Measurements from ENCODE around the gene ZNF580.
A peak's percentile ranks its signal among the peaks of the same experiment; 100 is the strongest.

ZNF580 gene

DNA sequence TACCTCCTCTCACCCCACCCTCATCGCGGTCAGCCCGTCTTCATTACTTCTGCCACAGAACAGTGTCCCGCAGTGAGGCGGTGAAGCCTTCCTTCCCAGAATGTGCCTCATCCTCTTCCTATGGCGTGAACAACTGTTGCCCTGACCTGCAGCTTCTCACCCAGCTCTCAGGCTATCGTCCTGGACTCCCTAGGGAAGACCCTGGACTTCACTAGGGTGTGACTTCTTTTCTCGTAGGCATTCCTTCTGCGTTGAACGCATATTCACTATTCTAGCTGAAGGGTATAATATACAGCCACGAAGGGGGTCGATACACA lies 34.4 kb upstream of the ZNF580 start:
- no peak for DNase-seq

DNA sequence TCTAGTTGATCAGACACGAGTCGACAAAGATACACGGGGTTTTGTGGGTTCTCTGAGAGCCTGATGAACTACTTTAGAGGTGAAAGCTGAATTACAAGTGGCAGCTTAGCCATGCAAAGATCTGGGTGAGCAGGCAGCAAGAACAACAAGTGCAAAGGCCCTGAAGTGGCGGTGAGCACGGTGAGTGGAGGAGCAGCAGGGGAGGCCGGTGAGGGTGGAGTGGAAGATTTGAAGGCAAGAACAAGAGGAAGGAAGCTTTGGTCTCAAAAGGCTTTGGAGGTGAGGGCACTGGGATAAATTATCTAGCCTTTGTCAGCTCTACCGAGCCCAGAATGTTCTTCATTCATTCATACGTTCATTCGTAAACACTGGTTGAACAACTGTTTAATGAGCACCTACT lies 34.0 kb upstream of the ZNF580 start:
- DNase-seq, result no peak

DNA sequence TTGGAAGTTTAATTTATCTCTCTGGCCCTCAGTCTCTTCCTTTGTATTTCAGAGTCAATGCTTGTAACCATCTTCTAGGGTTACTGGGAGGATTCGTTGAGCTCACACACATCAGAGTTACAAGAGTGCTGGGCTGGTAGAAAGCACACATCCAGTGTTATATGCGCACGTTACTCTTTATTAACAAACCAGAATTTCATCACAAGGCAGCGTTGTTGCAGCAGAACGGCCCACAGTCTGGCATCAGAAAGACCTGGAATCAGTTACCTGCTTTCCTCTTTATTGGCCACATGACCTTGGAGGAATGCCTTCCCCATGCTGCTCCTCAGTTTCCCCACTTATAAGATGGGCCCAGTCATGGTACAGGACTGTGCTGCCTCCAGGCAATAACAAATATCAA lies 31.5 kb upstream of the ZNF580 start:
- no peak for DNase-seq

DNA sequence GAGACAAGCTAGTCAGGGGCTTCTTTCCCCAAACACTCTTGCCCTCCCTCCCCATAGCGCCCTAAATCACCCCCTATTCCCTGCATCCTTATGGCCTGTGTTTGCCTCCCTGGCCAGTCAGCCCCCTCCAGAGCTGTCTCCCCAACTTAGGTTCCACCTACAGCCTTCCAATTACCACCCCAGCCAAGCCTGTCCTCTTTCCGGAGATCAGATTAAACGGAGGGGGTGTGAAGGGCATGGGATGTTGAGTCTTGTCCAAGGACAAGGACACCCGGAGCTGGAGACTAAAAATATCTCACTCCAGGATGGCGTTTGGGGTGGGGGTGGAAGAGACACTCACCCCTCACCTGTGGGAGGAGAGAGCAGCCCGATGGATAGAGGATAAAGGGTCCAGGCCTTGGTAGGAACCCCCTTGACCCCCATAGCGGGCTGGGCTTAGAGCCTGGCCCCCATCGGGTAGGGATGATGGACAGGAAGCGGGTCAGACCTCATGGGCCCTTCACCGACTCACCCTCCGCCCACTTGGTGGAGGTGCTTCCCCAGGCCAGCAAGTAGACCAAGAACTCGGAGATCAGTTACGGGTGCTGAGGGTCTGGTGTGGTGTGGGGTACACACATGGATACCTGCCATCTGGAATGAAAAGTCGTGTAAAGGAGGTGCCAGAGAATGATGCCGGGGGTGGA lies 29.4 kb upstream of the ZNF580 start:
- DNase-seq, result no peak

DNA sequence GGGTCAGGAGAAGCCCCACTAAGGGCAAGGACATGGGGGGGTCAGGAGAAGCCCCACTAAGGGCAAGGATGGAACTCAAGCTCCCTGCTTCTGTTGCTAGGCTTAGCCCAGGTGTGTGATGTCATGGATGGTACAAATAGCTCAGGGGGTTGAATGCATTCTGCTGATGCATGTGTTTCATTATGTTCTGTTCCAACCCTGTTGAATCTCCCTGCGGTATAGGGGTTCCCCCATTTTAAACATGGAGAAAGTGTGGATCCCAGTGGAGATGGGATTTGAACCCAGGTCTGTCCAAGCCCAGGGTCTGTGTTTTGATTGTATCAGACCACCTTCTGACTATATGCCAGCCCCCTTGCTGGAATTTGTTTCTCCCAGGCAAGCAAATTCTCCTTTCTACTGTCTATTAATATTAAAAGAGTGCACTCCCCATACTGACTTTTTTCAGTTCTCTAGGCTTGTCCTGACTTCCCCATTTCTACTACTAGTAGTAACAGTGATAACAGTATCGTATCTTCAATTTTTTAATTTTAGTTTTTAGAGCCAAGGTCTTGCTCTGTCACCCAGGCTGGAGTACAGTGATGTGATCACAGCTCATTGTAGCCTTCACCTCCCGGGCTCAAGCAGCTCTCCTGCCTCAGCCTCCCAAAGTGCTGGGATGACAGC lies 28.7 kb upstream of the ZNF580 start:
- DNase-seq, result no peak

DNA sequence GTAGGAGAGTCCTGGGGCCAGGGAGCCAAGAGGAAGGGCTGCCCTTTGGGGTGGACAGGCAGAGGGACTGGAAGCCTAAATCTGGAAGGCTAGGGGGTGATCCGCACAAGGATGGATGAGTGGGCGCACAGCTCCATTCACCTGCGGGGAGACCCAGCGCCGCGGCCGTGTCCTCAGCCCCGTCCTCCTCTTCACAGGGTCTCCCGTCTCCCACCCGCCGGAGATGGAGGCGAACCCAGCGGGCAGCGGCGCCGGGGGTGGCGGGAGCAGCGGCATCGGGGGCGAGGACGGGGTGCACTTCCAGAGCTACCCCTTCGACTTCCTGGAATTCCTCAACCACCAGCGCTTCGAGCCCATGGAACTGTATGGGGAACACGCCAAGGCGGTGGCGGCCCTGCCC lies 27.4 kb upstream of the ZNF580 start:
- no peak for DNase-seq

DNA sequence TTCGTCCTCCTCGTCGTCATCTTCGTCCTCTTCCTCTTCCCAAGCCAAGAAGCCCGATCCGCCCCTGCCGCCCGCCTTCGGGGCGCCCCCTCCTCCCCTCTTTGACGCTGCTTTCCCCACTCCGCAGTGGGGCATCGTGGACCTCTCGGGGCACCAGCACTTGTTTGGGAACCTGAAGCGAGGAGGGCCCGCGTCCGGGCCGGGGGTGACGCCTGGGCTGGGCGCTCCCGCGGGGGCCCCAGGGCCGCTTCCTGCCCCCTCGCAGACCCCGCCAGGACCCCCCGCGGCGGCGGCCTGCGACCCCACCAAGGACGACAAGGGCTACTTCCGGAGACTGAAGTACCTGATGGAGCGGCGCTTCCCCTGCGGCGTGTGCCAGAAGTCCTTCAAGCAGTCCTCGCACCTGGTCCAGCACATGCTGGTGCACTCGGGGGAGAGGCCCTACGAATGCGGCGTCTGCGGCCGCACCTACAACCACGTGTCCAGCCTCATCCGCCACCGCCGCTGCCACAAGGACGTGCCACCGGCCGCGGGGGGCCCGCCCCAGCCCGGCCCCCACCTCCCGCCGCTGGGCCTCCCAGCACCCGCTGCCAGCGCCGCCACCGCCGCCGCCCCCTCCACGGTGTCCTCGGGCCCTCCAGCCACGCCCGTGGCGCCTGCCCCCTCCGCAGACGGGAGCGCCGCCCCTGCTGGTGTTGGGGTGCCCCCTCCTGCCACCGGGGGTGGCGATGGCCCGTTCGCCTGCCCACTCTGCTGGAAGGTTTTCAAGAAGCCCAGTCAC lies 26.7 kb upstream of the ZNF580 start:
- no peak for DNase-seq

DNA sequence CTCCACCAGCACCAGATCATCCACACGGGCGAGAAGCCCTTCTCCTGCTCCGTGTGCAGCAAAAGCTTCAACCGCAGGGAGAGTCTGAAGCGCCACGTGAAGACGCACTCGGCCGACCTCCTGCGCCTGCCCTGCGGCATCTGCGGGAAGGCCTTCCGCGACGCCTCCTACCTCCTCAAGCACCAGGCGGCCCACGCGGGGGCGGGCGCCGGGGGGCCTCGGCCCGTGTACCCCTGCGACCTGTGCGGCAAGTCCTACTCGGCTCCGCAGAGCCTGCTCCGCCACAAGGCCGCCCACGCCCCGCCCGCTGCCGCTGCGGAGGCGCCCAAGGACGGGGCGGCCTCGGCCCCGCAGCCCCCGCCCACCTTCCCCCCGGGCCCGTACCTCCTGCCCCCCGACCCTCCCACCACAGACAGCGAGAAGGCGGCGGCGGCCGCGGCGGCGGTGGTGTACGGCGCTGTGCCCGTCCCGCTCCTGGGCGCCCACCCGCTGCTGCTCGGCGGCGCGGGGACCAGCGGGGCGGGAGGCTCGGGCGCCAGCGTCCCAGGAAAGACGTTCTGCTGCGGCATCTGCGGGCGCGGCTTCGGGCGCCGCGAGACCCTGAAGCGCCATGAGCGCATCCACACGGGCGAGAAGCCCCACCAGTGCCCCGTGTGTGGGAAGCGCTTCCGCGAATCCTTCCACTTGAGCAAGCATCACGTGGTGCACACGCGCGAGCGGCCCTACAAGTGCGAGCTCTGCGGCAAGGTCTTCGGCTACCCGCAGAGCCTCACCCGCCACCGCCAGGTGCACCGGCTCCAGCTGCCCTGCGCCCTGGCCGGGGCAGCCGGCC lies 25.9 kb upstream of the ZNF580 start:
- DNase-seq, result no peak

DNA sequence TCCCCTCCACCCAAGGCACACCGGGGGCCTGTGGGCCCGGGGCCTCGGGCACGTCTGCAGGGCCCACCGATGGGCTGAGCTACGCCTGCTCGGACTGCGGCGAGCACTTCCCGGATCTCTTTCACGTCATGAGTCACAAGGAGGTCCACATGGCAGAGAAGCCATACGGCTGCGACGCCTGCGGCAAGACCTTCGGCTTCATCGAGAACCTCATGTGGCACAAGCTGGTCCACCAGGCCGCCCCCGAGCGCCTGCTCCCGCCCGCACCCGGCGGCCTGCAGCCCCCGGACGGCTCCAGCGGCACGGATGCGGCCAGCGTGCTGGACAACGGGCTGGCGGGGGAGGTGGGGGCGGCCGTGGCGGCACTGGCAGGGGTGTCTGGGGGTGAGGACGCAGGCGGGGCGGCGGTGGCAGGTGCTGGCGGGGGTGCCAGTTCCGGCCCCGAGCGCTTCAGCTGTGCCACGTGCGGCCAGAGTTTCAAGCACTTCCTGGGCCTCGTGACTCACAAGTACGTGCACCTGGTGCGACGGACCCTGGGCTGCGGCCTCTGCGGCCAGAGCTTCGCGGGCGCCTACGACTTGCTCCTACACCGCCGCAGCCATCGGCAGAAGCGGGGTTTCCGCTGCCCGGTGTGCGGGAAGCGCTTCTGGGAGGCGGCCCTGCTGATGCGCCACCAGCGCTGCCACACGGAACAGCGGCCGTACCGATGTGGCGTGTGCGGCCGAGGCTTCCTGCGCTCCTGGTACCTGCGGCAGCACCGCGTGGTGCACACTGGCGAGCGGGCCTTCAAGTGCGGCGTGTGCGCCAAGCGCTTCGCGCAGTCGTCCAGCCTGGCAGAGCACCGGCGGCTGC lies 25.0 kb upstream of the ZNF580 start:
- no peak for DNase-seq

DNA sequence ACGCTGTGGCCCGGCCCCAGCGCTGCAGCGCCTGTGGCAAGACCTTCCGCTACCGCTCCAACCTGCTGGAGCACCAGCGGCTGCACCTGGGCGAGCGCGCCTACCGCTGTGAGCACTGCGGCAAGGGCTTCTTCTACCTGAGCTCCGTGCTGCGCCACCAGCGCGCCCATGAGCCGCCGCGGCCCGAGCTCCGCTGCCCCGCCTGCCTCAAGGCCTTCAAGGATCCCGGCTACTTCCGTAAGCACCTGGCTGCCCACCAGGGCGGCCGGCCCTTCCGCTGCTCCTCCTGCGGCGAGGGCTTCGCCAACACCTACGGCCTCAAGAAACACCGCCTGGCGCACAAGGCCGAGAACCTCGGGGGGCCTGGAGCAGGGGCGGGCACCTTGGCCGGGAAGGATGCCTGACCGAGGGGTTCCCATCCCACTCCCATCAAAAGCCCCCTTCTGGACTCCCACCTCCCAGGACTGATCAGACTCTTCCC lies 24.4 kb upstream of the ZNF580 start:
- no peak for DNase-seq

DNA sequence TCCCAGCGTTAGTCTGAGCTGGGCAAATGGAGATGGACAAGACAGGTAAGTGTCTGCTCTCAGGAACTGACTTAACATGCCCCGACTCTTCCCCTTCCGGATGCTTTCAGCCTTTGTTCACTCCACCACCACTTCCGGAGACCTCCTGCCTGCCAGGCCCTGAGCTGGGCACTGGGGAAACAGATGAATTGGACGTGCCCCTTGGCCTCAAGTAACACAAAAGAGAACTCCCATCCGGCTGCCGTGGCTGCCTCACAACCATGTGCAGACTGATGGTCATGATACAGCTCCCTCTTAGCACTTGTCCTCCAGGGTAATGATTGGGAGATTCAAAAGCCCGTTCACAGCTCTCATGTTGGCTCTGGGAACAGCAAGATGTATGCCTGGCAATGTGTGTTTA lies 23.4 kb upstream of the ZNF580 start:
- no peak for DNase-seq

DNA sequence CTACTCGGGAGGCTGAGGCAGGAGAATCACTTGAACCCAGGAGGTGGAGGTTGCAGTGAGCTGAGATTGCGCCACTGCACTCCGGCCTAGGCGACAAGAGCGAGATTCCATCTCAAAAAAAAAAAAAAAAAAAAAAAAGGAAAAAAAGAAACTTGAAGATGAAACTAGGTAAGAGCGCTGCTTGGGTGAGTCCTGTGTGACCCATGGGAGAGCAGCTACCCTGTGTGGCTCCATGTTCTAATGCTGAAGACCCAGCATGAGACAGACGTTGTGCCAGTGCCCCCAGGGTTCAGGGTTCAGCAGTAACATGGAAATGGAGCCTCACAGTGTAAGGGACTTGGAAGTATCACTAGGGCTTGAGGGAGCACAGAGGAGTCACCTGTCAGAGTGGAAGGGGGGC lies 22.4 kb upstream of the ZNF580 start:
- no peak for DNase-seq

DNA sequence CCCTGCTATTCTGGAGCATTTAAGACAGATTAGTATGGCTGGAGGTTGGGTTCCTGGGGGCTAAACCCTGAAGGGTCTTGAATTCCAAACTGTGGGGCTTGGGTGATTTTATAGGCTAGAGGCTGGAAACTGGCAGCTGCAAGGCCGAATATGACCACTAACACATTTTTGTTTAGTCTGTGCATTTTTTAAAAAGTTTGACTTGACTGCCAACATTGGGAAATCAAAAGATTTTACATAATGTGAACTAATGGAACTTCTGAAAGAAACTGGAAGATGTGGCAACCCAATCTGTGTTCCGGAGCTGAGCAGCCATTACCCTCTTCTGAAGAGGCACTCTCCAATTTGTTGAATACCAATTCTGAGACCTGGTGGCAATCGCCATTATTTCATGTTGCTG lies 21.5 kb upstream of the ZNF580 start:
- DNase-seq, result no peak

DNA sequence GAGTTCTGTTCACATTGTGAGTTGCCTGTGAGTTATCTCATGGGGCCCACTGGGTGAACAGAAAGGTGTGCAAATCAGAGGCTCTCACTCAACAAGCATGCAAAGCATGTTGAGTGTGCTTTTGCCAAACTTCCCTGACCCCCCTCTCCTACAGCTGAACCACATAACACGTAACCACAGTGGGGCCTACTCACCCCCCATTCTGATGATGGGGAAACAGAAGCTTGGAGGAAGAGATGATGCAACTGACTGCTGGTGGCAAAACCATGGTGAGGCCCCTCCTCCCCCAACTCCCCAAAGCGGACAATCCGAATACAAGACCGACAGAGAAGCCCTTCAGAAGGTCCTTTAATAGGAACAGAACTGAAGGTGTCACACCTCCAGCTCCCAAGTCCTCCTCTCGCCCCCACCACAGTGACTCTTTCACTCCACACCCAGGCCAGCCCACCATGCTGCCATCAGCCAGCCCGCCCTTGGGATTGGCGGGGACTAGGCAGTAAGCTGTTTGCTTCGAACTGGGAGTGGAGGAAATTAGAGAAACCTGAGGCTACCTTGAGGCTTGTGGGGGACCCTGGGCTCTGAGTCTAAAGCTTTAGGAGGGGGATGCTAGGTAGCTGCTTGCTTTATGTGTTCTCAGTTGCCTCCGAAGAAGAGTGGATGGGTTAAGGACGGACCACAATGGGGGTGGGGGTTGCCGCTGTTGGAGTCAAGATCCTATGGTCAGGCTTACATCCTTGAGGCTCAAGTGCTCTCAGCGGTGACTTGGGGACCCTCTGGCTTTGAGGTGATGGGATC lies 20.2 kb upstream of the ZNF580 start:
- DNase-seq, result no peak

DNA sequence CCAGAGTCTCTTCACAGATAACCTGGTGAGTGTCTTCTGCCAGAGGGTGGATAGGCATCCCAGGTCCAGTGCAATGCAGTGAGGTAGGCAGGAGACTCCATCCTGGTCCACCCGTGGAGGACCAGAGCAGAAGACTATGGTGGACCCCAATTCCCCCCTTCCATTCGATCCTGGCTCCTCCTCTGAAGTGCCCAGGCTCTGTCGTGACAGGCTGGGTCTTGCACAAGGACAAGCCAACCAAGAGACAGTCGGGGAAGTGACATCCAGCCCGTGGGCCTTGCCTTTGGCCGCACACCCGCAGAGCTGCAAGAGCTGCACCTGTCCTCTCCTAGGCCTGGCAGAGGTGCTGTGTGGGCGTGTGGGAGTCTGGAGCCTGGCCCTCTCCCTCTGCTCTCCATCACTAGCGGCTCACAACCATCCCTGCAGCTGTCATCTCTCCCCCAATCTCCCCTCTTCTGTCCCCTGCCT lies 19.6 kb upstream of the ZNF580 start:
- DNase-seq, result peak; percentile 21

DNA sequence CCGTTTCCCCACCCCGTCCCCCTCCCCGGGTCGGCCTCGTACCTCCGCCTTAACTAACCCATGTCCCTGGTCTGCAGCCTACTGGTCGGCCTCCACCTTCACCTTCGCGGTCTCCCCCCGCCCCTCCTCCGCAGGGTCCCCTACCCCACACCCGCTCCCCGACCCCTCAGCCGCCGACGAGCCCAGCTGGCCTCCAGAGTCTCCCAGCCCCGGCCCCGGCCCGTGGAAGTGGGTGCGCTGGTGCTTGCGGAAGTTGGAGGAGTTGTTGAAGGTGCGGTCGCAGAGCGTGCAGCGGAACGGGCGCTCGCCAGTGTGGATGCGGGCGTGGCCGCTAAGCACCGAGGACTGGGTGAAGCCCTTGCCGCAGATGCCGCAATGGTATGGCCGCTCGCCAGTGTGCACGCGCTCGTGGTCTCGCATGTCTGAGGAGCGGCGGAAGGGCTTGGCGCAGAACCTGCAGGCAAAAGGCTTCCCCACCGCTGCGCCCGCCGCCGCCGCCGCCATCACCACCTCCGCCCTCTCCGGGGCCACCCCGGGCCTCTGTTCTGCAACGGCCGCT lies 19.1 kb upstream of the ZNF580 start:
- no peak for DNase-seq

DNA sequence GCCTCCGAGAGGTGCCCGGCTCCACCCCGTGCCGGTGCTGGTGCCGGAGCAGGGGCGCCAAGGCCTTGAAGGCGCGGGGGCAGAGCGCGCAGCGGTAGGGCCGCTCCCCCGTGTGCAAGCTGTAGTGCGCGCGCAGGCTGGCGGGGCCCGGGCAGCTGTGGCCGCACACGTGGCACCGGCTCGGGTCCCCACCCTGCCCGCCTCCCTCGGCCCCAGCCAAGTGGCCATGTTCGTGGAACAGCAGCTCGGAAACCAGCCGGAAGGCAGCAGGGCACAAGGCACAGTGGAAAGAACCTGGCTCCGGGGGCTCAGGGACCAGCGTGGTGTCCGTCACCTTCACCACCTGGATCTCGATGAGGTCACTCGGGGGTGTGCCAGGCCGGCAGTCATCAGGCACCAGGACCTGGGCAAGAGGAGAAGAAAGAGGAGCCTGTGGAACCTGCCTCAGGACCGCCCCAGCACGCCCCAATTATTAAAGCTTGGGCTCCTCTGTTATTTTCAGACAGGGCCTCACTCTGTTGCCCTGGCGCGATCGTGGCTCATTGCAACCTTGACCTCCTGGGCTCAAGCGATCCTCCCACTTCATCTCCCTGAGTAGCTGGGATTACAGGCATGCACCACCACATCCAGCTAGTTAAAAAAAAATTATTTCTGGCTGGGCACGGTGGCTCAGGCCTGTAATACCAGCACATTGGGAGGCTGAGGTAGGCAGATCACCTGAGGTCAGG lies 18.4 kb upstream of the ZNF580 start:
- DNase-seq, result no peak

DNA sequence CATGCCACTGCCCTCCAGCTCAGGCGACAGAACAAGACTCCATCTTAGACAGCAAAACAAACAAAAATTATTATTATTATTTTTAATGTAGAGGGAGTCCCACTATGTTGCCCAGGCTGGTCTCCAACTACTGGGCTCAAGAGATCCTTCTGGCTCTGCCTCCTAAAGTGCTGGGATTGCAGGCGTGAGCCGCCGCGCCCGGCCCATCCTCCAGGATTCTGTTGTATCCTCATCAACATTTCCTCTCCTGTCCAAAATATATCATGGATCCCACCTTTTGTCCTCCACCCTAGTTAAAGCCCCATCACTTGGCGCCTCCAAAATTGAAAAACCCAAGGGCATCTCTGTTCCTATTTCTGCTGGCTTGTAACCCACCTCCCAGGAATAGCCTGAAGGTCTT lies 17.7 kb upstream of the ZNF580 start:
- DNase-seq, result no peak

DNA sequence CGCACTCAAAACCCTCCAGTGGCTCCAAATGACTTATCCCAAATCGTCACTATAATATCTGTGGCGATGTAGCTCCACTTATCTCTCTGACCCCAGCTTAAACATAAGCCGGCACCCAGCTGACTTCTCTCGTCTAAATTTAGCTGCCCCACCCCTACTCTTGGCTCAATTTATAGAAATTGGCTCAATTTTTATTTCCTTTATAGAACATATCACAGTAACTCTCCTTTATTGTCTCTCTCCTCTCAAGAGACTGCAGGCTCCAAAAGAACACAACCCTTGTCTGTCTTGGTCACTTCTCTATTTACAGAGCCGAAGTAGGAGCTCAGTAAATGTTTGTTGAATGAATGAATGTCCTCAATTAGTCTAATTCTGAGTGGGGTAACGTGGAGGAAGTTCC lies 17.2 kb upstream of the ZNF580 start:
- no peak for DNase-seq
